GM12873 (cell line): ENCODE measurements around the gene TMEM59L.

Experiments
- CTCF ChIP-seq: IDR thresholded peaks from 2 replicates; pipeline ENCODE4 v1.5.1; 2012; ENCODE audit warnings: low read depth, mild to moderate bottlenecking, moderate library complexity, low read length, control low read depth; ENCODE audit not compliant: insufficient read depth; ENCODE audit errors: missing control alignments

Gene TMEM59L

GRCh38 chr19:18637673-18638630, 25.3 kb downstream of the TMEM59L start:
- no peak for TF ChIP-seq CTCF

- TF ChIP-seq CTCF, result no peak
These were observed 27.1 kb downstream of the TMEM59L start for GRCh38 chr19:18639706-18640243.

GRCh38 chr19:18644196-18645034, 31.7 kb downstream of the TMEM59L start:
- TF ChIP-seq CTCF, result peak; percentile 36

- no peak for TF ChIP-seq CTCF
These were observed 32.4 kb downstream of the TMEM59L start for GRCh38 chr19:18645035-18645511.

GRCh38 chr19:18646535-18647370, 34.1 kb downstream of the TMEM59L start:
- no peak for TF ChIP-seq CTCF

GRCh38 chr19:18647371-18647767, 34.7 kb downstream of the TMEM59L start:
- no peak for TF ChIP-seq CTCF
